Inferior parietal cortex (tissue), 1 donor: Measurements from ENCODE around the gene BTBD9.
A peak's percentile ranks its signal among the peaks of the same experiment; 100 is the strongest.

ENCODE experiments used
- DNase-seq: peaks from one replicate; pipeline ENCODE4 v3.0.0-alpha.2; 2016; ENCODE audit errors: extremely low spot score

The BTBD9 gene

GRCh38 chr6:38599261-38599660, 40.5 kb downstream of the BTBD9 start:
- no peak for DNase-seq

- no peak for DNase-seq
Measured at GRCh38 chr6:38593998-38594665, 45.6 kb downstream of the BTBD9 start.

- DNase-seq: no peak
Measured at GRCh38 chr6:38593409-38593808, 46.3 kb downstream of the BTBD9 start.

DNA sequence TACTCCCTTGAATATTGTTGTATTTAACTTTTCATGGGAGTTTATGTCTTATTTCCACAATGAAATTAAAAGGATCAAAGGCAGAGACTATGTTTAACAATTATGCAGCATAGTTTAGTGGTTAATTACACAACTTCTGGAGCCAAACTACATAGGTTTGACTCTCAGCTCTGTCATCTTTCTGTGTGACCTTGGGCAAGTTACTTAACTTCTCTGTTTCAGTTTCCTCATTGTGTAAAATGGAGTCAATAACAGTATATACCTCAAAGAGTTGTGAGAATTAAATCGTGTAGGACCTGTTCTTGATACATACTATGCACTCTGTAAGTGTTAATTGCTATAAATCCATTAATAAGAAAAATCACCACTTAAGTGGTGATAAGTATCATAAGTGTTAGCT, 48.3 kb downstream of the BTBD9 start:
- DNase-seq: no peak

DNA sequence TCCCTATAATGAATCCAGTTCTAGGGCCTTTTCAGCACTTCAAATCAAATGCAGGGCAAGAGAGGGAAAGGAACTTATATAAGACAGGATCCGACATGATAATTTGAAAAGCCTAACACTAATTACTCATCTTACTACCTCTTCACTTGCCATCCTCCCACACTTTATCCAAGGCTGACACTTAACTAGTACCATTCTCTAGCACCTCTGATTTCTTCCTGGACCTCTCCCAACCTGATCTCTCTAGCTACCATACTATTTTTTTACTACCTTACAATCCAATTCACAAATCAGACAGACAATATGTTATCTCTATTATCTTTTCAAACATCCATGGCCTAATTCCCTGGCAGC, 50.4 kb downstream of the BTBD9 start:
- DNase-seq: no peak

- DNase-seq: no peak
Measured at GRCh38 chr6:38588631-38589366, 50.9 kb downstream of the BTBD9 start.

GRCh38 chr6:38587766-38588362, 51.9 kb downstream of the BTBD9 start:
- DNase-seq: no peak

DNA sequence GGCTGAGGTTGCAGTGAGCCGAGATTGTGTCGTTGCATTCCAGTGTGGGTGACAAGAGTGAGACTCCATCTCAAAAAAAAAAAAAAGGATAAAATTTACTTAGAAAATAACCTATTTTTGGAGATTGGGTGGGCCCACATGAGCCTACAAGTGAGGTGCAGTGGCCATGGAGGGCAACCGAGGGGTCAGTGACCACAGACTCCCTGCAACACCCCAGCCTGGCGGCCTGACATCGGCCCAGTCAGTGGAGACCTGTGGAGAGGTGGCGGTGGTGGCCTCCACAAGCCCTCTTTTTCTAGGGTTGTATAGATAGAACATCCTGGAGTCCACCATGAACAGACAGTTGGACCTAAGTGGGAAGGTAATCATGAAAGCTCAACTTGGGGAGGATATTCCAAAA, 52.7 kb downstream of the BTBD9 start:
- no peak for DNase-seq

- DNase-seq: no peak
Measured at GRCh38 chr6:38584731-38585130, 55.0 kb downstream of the BTBD9 start.

- no peak for DNase-seq
Measured at GRCh38 chr6:38583523-38583922, 56.2 kb downstream of the BTBD9 start.

DNA sequence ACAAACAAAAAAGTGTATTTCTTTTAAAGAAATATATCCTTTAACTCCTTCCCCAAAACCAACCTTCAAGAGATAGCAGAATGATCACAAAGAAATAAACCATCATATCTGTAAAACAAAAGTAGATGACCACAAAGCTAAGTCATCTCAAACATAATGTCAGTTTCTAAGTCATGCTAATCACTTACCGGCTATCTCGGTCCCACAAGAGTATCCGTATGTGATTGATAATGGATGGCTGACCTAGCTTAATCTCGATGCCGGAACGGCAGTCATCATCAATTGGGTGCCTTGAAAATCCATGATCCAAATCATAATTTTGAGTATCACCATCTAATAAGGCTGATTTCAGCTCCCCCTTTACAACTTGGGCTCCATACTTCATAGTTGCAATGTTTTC, 59.7 kb downstream of the BTBD9 start:
- no peak for DNase-seq

DNA sequence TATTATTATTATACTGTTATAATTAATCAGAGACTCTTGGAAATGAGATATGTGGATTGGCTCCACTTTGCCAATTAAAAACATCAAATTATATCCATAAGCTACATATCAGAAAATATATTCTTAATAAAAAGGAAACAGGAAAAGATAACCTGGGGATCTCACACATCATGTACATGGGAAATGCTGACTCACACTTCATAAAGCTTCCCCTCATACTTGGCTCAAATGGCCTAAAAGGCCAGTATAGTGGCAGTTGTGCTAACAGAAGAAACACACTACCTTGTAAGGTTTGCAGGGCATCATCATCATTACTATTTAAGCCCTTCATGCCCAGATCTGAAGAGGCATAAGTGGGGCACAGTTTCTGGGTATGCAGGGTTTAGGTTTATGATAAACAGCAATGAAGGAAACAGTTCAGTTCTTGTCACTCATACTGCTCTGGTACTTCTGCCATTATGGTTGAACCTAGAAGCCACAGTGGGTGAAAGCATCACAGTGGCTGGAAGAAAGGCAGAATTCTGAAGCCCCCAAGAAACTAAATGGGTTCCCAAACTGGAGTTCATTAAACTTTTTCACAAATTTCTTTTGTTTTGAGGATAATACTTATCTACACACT, 60.6 kb downstream of the BTBD9 start:
- DNase-seq: no peak

GRCh38 chr6:38578075-38578474, 61.7 kb downstream of the BTBD9 start:
- no peak for DNase-seq

- DNase-seq: no peak
Measured at GRCh38 chr6:38577492-38577891, 62.2 kb downstream of the BTBD9 start.

DNA sequence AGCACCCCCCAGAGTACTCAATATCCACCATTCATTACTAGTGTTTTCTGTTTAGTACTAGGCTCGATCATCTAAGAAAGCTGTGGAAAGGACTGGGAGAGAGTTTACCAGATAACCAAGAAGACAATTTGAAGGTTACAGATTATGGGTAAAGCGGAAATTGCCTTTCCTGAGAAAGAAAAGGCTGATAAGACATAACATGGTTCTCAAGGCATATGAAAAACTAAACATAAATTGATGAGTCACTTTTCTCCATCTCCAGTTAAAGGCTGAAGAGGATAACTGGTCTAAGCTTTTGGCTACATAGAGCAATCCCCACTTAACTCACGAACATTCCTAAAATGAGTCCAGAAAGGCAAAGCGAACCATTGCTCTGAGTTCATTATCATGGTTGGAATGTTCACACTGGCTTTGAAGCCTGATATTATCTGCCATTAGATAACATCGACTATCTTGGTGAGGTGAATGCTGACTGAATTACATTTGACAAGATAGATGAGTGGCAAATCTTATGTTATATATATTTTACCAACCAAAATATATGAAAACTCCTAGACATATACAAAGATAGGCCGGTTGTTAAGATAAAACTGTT, 65.8 kb downstream of the BTBD9 start:
- no peak for DNase-seq

DNA sequence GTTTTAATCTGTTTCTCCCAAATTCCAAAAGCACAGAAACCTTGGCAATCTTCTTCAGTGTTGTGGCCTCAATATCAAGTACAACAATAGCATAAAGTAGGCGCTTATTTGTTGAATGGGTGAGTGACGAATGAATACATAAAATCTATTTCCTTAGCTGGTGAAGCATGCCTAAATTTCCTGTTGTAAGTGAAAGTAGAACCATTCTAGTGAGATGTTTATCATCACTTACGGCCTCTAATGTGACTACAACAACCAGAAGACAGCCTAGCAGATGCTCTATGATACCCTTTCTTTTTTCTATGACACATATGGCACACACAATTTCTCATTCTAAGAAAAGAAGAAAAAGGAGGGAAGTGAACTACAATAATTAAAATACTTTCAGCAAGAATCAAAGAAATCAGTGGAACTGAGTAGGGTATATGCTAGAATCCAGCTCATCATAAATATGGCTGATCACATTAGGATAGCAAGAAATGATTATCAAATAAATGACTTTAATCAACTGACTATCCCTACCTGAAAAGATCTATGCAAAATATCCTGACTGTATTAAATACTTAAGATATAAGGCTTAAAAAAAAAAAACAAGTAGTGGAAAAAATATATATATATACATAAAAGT, 67.4 kb downstream of the BTBD9 start:
- no peak for DNase-seq

GRCh38 chr6:38571721-38572120, 68.0 kb downstream of the BTBD9 start:
- no peak for DNase-seq

- peak; percentile 72 for DNase-seq
Measured at GRCh38 chr6:38570750-38571149, 69.0 kb downstream of the BTBD9 start.

DNA sequence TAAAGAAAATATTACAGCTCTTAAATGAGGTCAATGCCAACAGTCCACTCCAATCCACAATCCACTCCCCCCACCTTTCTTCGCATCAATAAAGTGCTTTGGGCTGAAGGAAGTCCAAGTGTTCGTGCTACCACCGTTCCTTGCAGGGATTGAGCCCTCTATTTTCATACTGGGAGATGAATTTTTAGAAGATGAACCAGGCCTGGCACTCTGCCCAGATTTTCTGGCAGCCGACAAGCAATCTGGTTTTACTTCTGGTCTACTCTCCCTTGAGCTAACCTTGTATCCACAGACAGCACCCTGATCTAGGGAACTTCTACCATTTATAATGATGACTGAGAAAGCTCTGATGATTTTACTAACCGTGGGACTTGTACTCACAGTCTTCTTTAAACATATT, 72.3 kb downstream of the BTBD9 start:
- peak; percentile 41 for DNase-seq

GRCh38 chr6:38566295-38567030, 73.3 kb downstream of the BTBD9 start:
- DNase-seq: no peak

GRCh38 chr6:38564301-38564700, 75.4 kb downstream of the BTBD9 start:
- no peak for DNase-seq
